HG03280 (cell line): ENCODE data around the gene ZSCAN20.

Experiments
- ATAC-seq: cut with Tn5 transposase; IDR thresholded peaks from one replicate; pipeline ENCODE4 v1.9.1; 2021; ENCODE audit warnings: mild to moderate bottlenecking, moderate library complexity; ENCODE audit not compliant: unreplicated experiment

Gene ZSCAN20

GRCh38 chr1:33443080-33443704 lies 29.3 kb upstream of the ZSCAN20 start:
- no peak for ATAC-seq

DNA sequence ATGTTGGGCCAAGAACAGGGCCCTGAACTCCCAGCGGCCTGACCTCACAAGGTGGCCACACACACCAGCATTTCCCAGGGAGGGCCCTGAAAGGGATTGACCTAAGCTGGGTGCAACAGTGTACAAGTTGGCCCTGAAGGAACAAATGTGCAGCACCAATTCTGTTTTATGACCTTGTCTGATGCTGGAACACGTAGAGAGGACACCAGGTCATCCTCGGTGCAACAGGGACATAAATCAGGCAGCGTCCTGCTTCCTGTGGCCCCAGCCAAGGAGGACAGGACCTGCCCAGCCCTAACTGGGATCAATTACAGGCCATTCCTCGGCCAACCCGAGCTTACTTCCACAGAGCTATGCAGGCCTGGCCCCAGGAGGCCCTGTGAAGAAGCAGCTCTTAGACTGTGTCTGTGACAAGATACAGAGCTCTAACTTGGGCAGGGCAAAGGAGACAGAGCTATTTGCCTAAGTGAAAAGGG lies 28.7 kb upstream of the ZSCAN20 start:
- ATAC-seq: no peak

GRCh38 chr1:33445108-33445507 lies 27.3 kb upstream of the ZSCAN20 start:
- no peak for ATAC-seq

GRCh38 chr1:33446590-33446989 lies 25.9 kb upstream of the ZSCAN20 start:
- ATAC-seq: no peak

DNA sequence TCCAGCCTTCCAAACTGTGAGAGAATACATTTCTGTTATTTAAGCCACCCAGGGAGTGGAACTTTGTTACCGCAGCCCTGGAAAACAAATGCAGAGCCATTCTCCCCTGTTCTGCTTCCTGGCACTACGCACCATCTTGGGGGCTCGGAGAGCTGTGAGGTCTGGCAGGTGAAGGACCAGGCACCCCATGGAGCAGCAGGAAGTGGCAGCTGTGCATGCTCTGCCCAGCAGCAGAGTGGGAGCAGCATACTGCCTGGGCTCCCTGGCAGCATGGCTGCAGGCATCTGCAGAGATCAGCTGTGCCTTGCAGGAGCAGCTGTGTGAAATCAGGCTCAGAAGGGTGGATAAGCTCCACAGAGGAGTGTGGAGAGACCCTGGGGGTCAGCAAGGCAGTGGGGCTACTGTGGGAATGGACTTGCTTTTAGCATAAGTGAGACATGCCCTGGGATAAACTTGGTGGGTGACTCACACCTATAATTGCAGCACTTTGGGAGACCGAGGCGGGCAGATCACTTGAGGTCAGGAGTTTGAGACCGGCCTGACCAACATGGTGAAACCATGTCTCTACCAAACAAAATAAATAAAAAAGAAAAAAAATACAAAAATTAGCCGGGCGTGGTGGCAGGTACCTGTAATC lies 17.7 kb upstream of the ZSCAN20 start:
- no peak for ATAC-seq

DNA sequence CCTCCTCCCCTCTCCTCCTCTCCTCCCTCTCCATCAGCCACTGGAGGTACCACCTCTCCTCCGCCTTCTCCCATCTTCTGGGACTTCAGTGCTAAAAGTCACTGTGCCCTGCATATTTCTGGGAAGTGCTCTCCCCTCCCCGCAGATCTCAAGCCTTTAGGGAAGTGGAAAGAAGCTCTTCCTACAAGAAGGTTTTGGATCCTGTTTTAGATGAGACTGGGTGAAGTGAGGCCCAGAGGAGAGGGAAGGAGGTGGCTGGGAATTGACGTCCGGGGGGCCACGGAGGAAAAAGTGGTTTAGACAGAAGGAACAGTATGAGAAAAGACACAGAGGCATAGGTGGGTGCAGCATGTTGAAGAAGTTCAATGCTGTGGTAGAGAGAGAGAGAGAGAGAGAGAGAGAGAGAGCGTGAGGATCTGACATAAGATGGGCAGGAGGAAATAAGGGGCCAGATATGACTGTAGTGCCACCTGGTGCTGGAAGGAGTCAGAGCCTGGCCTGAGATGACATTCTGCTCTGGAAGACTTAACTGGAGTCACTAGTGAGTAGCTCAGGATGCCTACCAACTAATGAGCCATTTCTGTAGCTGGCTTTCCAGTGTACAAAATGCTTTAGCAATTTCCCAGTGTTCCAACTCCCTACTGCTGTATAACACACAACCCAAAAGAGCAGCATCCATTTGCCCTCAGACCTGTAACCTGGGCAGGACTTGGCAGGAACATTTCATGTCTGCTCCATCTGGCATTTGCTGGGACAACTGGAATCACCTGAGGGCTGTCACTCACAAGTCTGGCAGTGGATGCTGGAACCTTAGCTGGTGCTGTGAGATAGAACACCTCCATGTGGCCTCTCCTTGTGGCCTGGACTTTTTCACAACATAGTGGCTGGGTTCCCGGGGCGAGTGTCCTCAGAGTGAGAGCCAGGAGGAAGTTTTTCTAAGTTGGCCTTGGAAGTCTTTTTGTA lies 16.6 kb upstream of the ZSCAN20 start:
- no peak for ATAC-seq

DNA sequence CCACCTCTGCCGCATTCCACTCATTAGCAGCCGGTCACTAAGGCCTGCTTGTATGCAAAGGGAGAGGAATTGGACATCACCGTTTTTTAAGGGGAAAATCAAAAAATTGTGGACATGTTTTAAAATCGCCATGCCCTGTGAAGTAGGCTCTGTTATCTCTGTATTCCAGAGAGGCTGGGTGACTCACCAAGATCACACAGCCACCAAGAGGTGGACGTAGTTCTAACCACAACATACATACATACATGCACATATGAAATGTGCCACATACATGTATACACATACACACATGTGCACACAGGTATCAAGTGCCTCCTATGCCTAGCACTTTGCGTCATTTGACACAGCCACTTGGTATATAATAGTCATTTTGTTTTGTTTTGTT lies 16.0 kb upstream of the ZSCAN20 start:
- no peak for ATAC-seq

DNA sequence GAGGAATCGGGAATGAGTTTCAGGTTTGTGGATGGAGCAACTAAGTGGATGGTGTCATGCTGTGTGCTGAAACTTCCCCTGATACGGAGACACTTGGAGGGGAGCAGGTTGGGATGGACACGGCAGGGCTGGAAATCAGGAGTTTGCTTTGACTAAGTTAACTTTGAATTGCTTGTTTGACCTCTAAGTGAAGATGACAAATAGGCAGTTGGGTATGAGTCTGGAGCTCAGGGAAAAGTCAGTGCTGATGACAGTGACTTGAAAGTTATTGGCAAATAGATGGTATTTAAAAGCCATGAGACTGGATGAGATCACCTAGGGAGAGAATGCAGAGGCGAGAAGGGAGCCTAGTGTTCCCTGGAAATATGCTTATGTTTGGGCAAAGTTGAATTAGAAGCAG lies 12.8 kb upstream of the ZSCAN20 start:
- no peak for ATAC-seq

DNA sequence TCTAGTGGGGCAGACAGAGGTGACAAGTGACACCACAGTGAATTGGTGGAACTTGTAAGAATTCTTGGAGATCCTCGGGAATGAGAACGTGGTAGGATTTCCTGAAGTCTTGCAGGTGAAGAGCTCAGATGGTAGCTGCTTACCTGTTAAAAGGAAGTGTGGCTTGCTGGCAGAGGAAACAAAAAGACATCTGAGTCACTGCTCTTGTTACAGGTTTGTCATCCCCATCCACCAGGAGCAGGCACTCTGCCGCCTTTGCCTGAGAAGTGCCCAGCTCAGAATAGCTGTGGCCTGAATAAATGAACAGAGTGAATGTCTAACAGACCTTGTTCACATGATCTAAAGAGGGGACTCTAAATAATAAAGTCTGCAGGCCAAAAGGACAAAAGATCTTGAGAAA lies 12.3 kb upstream of the ZSCAN20 start:
- no peak for ATAC-seq

- ATAC-seq: peak; percentile 68
Observed at GRCh38 chr1:33460947-33461629, 11.4 kb upstream of the ZSCAN20 start.

GRCh38 chr1:33462405-33463164 lies 9.9 kb upstream of the ZSCAN20 start:
- no peak for ATAC-seq

DNA sequence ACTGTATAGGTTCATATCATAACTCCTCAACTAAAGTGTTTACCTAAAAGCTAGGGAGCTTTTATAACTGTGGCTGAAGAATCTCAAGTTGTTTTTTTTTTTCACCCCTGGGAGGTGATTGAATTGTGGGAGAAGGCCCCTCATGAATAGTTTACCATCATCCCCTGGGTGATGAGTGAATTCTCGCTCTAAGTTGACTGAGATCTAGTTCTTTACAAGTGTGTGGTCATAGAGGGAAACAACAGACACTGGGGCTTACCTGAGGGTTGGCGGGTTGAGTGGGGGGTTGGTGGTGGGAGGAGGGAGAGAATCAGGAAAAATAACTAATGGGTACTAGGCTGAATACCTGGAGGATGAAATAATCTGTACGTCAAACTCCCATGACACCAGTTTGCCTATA lies 7.9 kb upstream of the ZSCAN20 start:
- ATAC-seq: no peak

DNA sequence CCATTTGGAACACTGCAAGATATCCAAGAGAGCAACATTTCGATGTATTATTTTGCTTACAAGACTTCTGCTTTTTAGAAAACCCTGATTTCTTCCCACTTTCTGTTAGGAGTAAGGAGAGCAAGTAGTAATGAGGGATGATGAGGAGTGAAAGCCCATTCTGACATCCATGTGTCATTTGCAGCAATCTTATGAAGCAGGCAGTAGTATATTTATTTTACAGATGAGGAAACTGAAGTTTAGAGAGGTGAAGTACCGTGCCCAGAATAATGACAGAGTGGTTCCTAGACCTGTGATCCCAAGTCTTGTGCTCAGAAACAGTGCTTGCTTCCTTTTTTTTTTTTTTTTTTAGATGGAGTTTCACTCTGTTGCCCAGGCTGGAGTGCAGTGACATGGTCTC lies 7.1 kb upstream of the ZSCAN20 start:
- no peak for ATAC-seq

DNA sequence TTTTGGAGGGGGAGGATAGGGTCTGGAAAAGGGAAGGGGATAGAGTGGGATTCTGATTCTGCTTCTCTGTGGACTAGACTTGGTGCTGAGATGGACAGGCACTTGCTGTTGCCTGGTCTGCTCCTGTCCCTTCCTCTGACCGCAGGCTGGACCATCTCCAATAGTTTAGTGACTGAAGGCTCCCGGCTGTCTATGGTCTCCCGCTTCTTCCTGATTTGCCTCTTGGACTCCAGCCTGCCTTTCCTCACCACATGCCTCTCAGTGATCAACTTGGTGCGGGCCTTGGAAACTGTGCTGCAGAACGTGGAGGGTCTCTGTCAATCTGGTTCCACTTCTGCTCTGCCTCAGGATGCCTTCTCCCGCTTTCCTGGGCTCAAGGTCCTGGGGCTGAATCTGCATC lies 6.3 kb upstream of the ZSCAN20 start:
- no peak for ATAC-seq

- no peak for ATAC-seq
Observed at GRCh38 chr1:33468011-33468410, 4.4 kb upstream of the ZSCAN20 start.

- no peak for ATAC-seq
Observed at GRCh38 chr1:33468531-33468930, 3.9 kb upstream of the ZSCAN20 start.

DNA sequence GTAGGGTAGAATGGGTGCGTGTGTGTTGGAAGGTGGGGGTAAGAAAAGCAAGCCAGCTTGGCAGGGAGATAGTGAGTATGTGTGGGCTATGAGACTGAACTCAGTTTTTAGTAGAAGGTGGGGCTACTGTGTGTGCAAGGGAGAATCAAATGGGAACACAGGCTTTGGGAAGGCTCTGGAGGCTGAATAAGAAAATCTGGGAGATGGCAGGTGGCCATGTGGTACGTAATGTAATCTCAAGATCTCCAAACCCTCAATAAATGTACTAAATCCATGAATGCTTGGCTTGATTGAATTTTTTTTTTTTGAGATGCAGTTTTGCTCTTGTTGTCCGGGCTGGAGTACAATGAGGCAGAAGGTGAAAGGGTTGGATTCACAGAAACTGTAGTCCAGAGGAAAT lies 3.5 kb upstream of the ZSCAN20 start:
- ATAC-seq: no peak

DNA sequence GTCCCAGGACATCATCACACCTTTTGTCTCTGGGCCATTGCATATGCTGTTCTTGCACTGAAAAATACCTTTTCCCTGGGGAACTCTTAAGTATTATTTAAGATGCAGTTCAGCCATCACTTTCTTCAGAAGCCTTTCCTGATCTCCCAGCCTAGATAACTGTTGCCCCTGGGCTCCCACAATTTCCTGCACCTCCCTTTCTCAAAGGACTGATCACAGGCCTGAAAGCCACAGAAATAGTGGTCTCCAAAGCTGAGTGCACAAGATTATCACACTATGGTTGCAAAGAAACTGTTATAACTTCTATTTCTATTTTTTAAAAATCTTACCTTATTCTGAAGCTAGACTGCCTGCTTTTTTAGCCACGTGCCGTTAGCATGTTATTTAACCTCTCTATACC lies 2.8 kb upstream of the ZSCAN20 start:
- no peak for ATAC-seq

GRCh38 chr1:33470495-33471012 lies 1.9 kb upstream of the ZSCAN20 start:
- no peak for ATAC-seq

GRCh38 chr1:33471416-33471815 lies 1.0 kb upstream of the ZSCAN20 start:
- no peak for ATAC-seq
